Fibroblast of the aortic adventitia (primary cell): ENCODE data around the gene PFKM. TPM values are rescaled to one million over a fixed set of nuclear protein-coding genes. Genes with fewer than 3 reads are reported as not detected.

ENCODE experiments used
- DNase-seq: peaks from one replicate; pipeline ENCODE4 v3.0.0-alpha.2; 2010; ENCODE audit warnings: low read depth
- H3K4me3 ChIP-seq: 2 replicates; pipeline ENCODE4 v1.5.1; 2011; ENCODE audit warnings: low read depth, mild to moderate bottlenecking, control low read depth, low read length, moderate library complexity
- CTCF ChIP-seq: IDR thresholded peaks from 2 replicates; pipeline ENCODE4 v1.5.1; 2011; ENCODE audit warnings: mild to moderate bottlenecking, low read length, control low read depth, inconsistent platforms; ENCODE audit not compliant: insufficient read depth
- small RNA-seq: library from RNA; depleted of rRNA; stranded (forward); fragments of <200 nt; gene quantifications from one replicate; pipeline ENCODE3, GENCODE V24; 2012
- total RNA-seq: library from RNA; depleted of rRNA; stranded (reverse); fragments of >200 nt; gene quantifications from 2 replicates; pipeline ENCODE4 v1.2.3, GENCODE V29; 2012; ENCODE audit warnings: low replicate concordance

The PFKM gene
- total RNA-seq, 1 donor = 50.5 TPM

DNA sequence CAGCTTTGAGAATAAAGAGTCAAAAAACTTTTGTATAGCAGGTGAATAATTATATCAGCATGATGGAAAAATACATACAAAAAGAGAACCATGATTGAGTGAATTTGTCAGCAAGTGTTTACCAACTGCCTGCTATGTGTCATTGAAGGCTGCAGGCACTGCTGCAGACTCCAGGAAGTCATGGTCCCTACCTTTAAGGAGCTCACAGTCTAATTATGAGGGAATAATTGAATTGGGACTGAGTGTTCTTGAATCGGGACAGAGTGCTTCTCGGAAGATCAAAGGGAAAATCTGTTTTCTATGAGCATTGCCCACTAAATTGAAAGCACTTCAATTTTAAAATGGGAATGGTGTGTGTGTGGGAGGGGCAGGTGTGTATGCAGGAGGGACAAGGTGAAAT, 74.5 kb downstream of the PFKM start:
- H3K4me3 ChIP-seq = no peak overlapping the region
- DNase-seq = no peak
- no peak for TF ChIP-seq CTCF

DNA sequence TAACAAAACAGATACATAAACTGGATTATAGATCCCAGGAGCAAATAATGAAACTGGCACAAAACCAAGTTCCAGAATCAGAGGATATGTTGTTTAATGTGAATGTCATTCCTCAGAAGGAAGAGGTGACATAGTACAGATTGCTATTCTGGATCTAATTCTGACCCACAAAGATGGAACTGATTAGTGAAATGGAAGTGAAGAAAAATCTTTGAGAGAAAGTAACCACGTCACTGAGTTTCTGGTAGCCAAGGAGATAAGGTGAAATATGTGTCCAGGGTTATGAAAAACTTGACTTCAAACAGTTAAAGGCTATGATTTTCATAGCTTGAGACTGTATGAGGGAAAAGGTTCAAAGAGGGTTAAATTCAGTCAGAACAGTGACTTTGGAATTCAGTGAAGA, 75.6 kb downstream of the PFKM start:
- no peak overlapping the region for H3K4me3 ChIP-seq
- no peak for TF ChIP-seq CTCF
- DNase-seq = peak; percentile 45

Small RNAs within 50 kb of the gene (small RNA-seq; reads per million reads assigned to genes)
- 1.1 reads per million, percentile 41 among the genes with 10 or more reads in this experiment for gene MIR6505
- gene RNU6-1203P = not detected

Other genes with a start within 250 kb of the PFKM start
- 5.0 and 12.5 TPM in 2 replicates for gene VDR, start 214.4 kb upstream of the PFKM start, total RNA-seq
- 13.4 and 90.7 TPM in 2 replicates for gene TMEM106C, start 155.8 kb upstream of the PFKM start, total RNA-seq
- gene COL2A1, start 114.9 kb upstream of the PFKM start, total RNA-seq = not detected in 2 replicates
- gene SENP1, start 13.3 kb upstream of the PFKM start, total RNA-seq = 33.8 and 43.8 TPM in 2 replicates
- gene ASB8, start 38.2 kb downstream of the PFKM start, total RNA-seq = 29.7 and 32.8 TPM in 2 replicates
- 0.63 and 1.1 TPM in 2 replicates for gene CCDC184, start 64.3 kb downstream of the PFKM start, total RNA-seq
- gene OR10AD1, start 83.9 kb downstream of the PFKM start, total RNA-seq = not detected in 2 replicates
- 6.3 and 9.9 TPM in 2 replicates for gene ZNF641, start 231.6 kb downstream of the PFKM start, total RNA-seq